Activated T-cell treated with anti-CD3 and anti-CD28 coated beads, Interleukin-2, amount 50 U/mL, for 4 hours (primary cell): ENCODE data around the gene VPS33A. TPM values are rescaled to one million over a fixed set of nuclear protein-coding genes. Genes with fewer than 3 reads are reported as not detected.
A peak's percentile ranks its signal among the peaks of the same experiment; 100 is the strongest.

ENCODE experiments used
- ATAC-seq, 2 donors: fragments of 200-7000 bp; cut with Tn5 transposase; one replicate each; pipeline ENCODE4 v1.10.0; 2021
- DNase-seq: peaks from one replicate; pipeline ENCODE4 v3.0.0-alpha.2; 2020
- H3K27me3 Mint-ChIP-seq: one replicate; pipeline ENCODE4 v1.8.0; 2021; ENCODE audit warnings: low read depth, mixed read lengths
- H3K36me3 Mint-ChIP-seq: one replicate; pipeline ENCODE4 v1.8.0; 2022; ENCODE audit warnings: mixed read lengths; ENCODE audit not compliant: insufficient read depth
- H3K4me1 Mint-ChIP-seq: one replicate; pipeline ENCODE4 v1.8.0; 2021; ENCODE audit warnings: low read depth, mixed read lengths
- H3K4me3 Mint-ChIP-seq: one replicate; pipeline ENCODE4 v1.8.0; 2021; ENCODE audit warnings: mild to moderate bottlenecking, moderate library complexity, mixed read lengths
- H3K9me3 Mint-ChIP-seq: one replicate; pipeline ENCODE4 v1.8.0; 2021; ENCODE audit warnings: mixed read lengths
- total RNA-seq, 3 donors: library from RNA; stranded (reverse); gene quantifications; one replicate each; pipeline ENCODE4 v1.2.1, GENCODE V29; 2021

VPS33A gene
- total RNA-seq, 3 donors from 2014 or later, result 31.4 to 35.6 (median 32.3) TPM

DNA sequence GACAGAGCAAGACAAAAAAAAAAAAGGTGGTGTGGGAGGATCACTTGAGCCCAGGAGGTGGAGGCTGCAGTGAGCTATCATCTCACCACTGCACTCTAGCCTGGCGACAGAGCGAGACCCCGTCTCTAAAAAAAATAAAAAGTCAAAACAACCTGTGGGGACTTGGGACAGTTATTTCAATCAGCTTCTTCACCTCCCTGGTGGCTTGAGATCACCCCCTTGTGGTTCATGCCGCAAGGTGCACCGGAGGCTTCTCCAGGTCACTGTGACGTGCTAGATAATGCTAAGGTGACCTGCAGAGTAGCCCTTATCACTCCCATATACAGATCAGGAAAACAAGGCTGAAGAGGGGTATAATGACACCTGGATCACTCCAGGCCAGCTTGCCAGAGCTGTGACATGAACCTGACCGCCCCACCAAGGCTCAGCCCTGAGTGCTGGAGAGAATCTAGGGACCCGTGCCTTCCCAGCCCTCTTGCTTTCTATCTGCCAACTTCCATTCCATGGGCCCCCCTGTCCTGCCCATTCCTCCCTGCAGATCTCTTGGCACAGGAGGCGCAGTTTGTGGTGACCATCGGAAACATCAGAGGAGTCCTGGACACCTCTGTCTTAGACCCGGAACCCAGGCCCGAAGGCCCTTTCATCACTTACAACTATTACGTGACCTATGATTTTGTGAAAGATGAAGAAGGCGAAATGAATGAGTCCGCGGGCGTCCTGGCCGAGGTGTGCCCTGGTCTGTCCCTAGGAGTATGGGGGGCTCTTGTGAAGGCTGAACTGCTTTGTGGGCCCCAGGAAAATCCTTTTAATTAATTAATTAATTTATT lies 75.2 kb downstream of the VPS33A start:
- Mint-ChIP-seq H3K27me3 (peaks cover 3% of the 10 kb centered on the region), H3K9me3 (peaks cover 10% of the 10 kb centered on the region), H3K4me1 (no peaks in the 10 kb centered on the region), H3K4me3 (no peak overlapping the region), H3K36me3 (peaks cover 3% of the 10 kb centered on the region)
- peak; percentile 80 to 89 for ATAC-seq
- peak; percentile 58 for DNase-seq

GRCh38 chr12:122189626-122190475 lies 76.4 kb downstream of the VPS33A start:
- Mint-ChIP-seq H3K9me3 (peaks cover 3% of the 10 kb centered on the region), H3K4me1 (peaks cover under 1% of the 10 kb centered on the region), H3K36me3 (no peaks in the 10 kb centered on the region), H3K4me3 (no peak overlapping the region), H3K27me3 (peaks cover 3% of the 10 kb centered on the region)
- DNase-seq (no peak), ATAC-seq (no peak)

GRCh38 chr12:122187466-122187865 lies 78.8 kb downstream of the VPS33A start:
- no peak overlapping the region for H3K4me3 Mint-ChIP-seq
- no peaks in the 10 kb centered on the region for H3K36me3 Mint-ChIP-seq
- ATAC-seq (no peak), DNase-seq (no peak)
- H3K27me3 Mint-ChIP-seq, result peaks cover 12% of the 10 kb centered on the region
- peaks cover 10% of the 10 kb centered on the region for H3K4me1 Mint-ChIP-seq
- no peaks in the 10 kb centered on the region for H3K9me3 Mint-ChIP-seq

GRCh38 chr12:122185494-122186082 lies 80.7 kb downstream of the VPS33A start:
- Mint-ChIP-seq H3K9me3 (no peaks in the 10 kb centered on the region), H3K27me3 (peaks cover 15% of the 10 kb centered on the region), H3K4me1 (peaks cover 10% of the 10 kb centered on the region), H3K36me3 (no peaks in the 10 kb centered on the region), H3K4me3 (no peak overlapping the region)
- no peak for DNase-seq
- no peak for ATAC-seq

DNA sequence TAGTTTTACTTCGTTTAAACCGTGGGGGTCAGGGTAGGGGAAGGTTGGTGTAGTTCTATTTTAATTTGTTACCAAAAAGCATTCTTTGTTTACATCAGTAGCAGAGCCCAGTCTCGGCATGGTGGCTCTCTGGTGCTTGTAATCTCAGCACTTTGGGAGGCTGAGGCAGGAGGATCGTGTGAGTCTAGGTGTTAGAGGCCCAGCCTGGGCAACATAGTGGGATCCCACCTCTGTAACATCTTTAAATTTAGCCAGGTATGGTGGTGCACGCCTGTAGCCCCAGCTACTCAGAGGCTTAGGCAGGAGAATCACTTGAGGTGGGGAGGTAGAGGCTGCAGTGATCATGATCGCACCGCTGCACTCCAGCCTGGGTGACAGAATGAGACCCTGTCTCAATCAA lies 81.2 kb downstream of the VPS33A start:
- Mint-ChIP-seq H3K4me3 (peak overlapping the region; percentile 26), H3K36me3 (no peaks in the 10 kb centered on the region), H3K9me3 (no peaks in the 10 kb centered on the region), H3K27me3 (peaks cover 15% of the 10 kb centered on the region), H3K4me1 (peaks cover 10% of the 10 kb centered on the region)
- ATAC-seq, result no peak
- no peak for DNase-seq

- Mint-ChIP-seq H3K4me3 (peak overlapping the region; percentile 68), H3K9me3 (no peaks in the 10 kb centered on the region)
- no peak for ATAC-seq
Observed at GRCh38 chr12:122184517-122184916, 81.8 kb downstream of the VPS33A start.

GRCh38 chr12:122183588-122183940 lies 82.7 kb downstream of the VPS33A start:
- Mint-ChIP-seq H3K9me3 (no peaks in the 10 kb centered on the region), H3K36me3 (no peaks in the 10 kb centered on the region), H3K4me3 (peak overlapping the region; percentile 68), H3K27me3 (peaks cover 15% of the 10 kb centered on the region), H3K4me1 (peaks cover 10% of the 10 kb centered on the region)
- no peak for DNase-seq
- peak; percentile 11 to 15 for ATAC-seq

More at GRCh38 chr12:122184517-122184916, 81.8 kb downstream of the VPS33A start:
- peaks cover 10% of the 10 kb centered on the region for H3K4me1 Mint-ChIP-seq
- H3K36me3 Mint-ChIP-seq, result no peaks in the 10 kb centered on the region
- DNase-seq, result no peak
- H3K27me3 Mint-ChIP-seq, result peaks cover 15% of the 10 kb centered on the region

DNA sequence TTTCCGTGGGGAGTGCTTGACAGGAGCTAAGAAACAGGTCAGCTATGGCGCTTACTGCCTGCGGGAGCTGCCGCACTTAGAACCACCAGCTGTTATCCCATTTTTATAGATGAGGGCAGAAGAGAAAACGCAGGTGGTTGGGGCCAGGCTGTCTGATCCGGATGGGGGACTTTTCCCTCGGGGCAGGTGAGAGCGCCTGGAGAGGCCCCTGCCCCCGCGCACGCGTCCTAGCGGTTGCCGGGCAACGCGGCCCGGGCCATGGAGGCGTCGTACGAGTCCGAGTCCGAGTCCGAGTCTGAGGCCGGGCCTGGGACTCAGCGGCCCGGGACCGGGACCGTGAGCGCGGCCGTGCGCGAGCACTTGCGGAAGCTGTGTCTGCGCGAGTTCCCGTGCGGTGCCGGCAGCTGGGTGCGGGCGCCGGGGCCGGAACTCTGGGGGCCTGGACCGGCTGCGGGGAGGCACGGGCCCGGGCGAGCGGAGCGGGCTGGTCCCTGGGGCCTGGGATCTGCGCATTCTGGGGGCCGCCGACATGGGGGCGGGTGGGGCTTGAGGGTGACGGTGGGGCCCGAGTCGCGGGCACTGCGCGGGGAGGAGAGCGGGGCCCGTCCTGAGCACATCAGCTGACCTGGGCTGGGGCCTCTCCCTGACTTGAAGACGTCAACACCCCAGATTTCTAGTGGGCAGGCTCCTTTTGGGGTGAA lies 83.3 kb downstream of the VPS33A start, which contains the start of gene LRRC43:
Gene LRRC43 (plus strand): TSS at position 237 of the 701 bp plus-strand sequence. CDS start 22 bp downstream, at position 259.
- DNase-seq (no peak), ATAC-seq (peak; percentile 85 to 87)
- Mint-ChIP-seq H3K36me3 (no peaks in the 10 kb centered on the region), H3K9me3 (no peaks in the 10 kb centered on the region), H3K4me1 (peaks cover 10% of the 10 kb centered on the region), H3K27me3 (peaks cover 16% of the 10 kb centered on the region), H3K4me3 (peak within 1 kb of the TSS; percentile 81)

Other genes with a start within 250 kb of the VPS33A start
- 10 to 100 TPM in 1 of 3 donors, 1 to 10 TPM in 2; 8.9 to 10.6 (median 9.0) TPM for gene BCL7A, start 244.6 kb downstream of the VPS33A start, total RNA-seq
- gene MLXIP, start 187.7 kb downstream of the VPS33A start, total RNA-seq, result 10 to 100 TPM; 35.9 to 42.3 (median 37.9) TPM
- 10 to 100 TPM in 1 of 3 donors, 1 to 10 TPM in 2; 3.1 to 31.4 (median 5.3) TPM for gene IL31, start 92.3 kb downstream of the VPS33A start, total RNA-seq
- gene LRRC43, start 83.4 kb downstream of the VPS33A start, total RNA-seq, result under 1 TPM in 1 of 3 donors, not detected in 2; 0.28 TPM
- gene B3GNT4, start 62.8 kb downstream of the VPS33A start, total RNA-seq, result under 1 TPM; 0.16 to 0.43 (median 0.19) TPM
- gene DIABLO, start 40.4 kb downstream of the VPS33A start, total RNA-seq, result 10 to 100 TPM; 66.4 to 75.3 (median 72.5) TPM
- 10 to 100 TPM; 52.6 to 61.1 (median 53.1) TPM for gene CLIP1, start 156.2 kb upstream of the VPS33A start, total RNA-seq
- gene ZCCHC8, start 234.4 kb upstream of the VPS33A start, total RNA-seq, result 10 to 100 TPM; 27.2 to 33.5 (median 29.7) TPM